RWPE2 (cell line): Measurements from ENCODE around the gene ATIC.

ENCODE experiments used
- ATAC-seq: fragments of 200-7000 bp; cut with Tn5 transposase; 3 replicates; pipeline ENCODE4 v1.9.1; 2021; ENCODE audit warnings: low read depth
- DNase-seq: peaks from one replicate; pipeline ENCODE4 v3.0.0-alpha.2; 2020; ENCODE audit warnings: low spot score
- H3K27ac ChIP-seq: fragments of 450-650 bp; 2 replicates; pipeline ENCODE4 v1.5.1; 2017; ENCODE audit warnings: mild to moderate bottlenecking; ENCODE audit not compliant: poor library complexity, severe bottlenecking
- H3K27me3 ChIP-seq: fragments of 250-450 bp; sonication (Bioruptor Pico); 2 replicates; pipeline ENCODE4 v1.5.1; 2021; ENCODE audit warnings: mild to moderate bottlenecking, moderate library complexity; ENCODE audit not compliant: insufficient read depth, poor library complexity, severe bottlenecking
- H3K36me3 ChIP-seq: fragments of 250-450 bp; sonication (Bioruptor Pico); 2 replicates; pipeline ENCODE4 v1.5.1; 2020; ENCODE audit warnings: low read depth, mild to moderate bottlenecking, moderate library complexity
- H3K4me1 ChIP-seq: fragments of 250-450 bp; sonication (Bioruptor Pico); 2 replicates; pipeline ENCODE4 v1.5.1; 2021; ENCODE audit warnings: mild to moderate bottlenecking, moderate library complexity; ENCODE audit not compliant: insufficient read depth, poor library complexity, severe bottlenecking
- H3K4me3 ChIP-seq: fragments of 250-450 bp; sonication (Bioruptor Pico); 2 replicates; pipeline ENCODE4 v1.5.1; 2021; ENCODE audit warnings: mild to moderate bottlenecking, moderate library complexity; ENCODE audit not compliant: severe bottlenecking
- H3K9me3 ChIP-seq: fragments of 250-450 bp; sonication (Bioruptor Pico); 2 replicates; pipeline ENCODE4 v1.5.1; 2021; ENCODE audit warnings: mild to moderate bottlenecking, moderate library complexity; ENCODE audit not compliant: severe bottlenecking
- CTCF ChIP-seq: fragments of 450-650 bp; IDR thresholded peaks from one replicate; pipeline ENCODE4 v1.5.1; 2017; ENCODE audit warnings: mild to moderate bottlenecking, moderate library complexity; ENCODE audit not compliant: poor library complexity, severe bottlenecking

Gene ATIC

DNA sequence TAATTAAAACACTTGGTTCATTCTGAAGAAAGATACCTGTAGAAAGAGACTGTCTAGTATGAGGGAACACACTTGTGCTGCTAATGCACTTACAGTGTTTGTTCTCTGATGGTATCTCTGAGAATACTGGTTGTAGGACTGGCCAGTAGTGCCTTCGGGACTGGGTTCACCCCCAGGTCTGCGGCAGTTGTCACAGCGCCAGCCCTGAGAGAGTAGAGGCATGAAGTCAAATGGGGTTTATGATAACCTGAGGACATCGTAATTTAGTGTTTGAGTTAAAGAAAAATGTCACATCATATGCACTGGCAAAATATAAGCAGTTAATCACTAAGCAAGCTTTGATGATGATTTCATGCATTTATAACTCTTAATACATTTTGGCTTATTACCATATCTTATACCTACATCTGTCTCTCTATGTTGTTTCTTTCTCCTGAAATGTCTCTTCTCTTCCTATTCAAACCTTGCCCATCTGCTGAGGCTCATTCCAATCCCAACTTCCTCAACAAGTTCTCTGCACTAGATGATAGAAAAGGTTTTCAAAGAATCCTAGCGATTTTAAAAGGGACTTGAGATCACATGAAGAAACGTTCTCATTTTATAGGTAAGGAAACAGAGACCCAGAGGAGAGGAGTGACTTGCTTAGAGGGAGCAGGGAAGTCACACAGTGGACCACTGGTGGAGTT is 50.2 kb downstream of the ATIC start:
- H3K36me3 ChIP-seq: peaks cover 73% of the 10 kb centered on the region
- no peak for ATAC-seq
- H3K27me3 ChIP-seq: no peaks in the 10 kb centered on the region
- no peak overlapping the region for H3K27ac ChIP-seq
- no peak overlapping the region for H3K4me3 ChIP-seq
- H3K4me1 ChIP-seq: no peaks in the 10 kb centered on the region
- no peak for TF ChIP-seq CTCF
- no peak for DNase-seq
- no peaks in the 10 kb centered on the region for H3K9me3 ChIP-seq

DNA sequence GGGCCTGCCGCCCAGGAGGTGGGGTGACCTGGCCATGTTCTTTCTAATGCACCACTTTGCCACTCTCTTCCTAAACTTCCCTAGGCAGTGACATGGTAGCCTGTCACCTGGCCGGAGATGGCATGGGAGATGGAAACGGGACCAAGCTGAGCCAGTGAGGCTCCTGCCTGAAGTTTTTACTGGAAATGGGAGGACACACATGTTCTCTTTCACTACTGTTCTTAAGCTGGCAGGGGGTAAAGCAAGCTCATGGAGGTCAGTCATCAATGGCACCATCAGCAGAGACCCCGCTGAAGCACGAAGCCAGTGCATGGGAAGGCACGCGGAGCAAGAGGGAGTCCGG is 50.7 kb downstream of the ATIC start:
- no peaks in the 10 kb centered on the region for H3K27me3 ChIP-seq
- peaks cover 78% of the 10 kb centered on the region for H3K36me3 ChIP-seq
- H3K4me1 ChIP-seq: no peaks in the 10 kb centered on the region
- no peak overlapping the region for H3K4me3 ChIP-seq
- H3K27ac ChIP-seq: no peak overlapping the region
- no peak for TF ChIP-seq CTCF
- ATAC-seq (no peak), DNase-seq (no peak)
- H3K9me3 ChIP-seq: no peaks in the 10 kb centered on the region

- no peak for ATAC-seq
- Histone ChIP-seq H3K27me3 (no peaks in the 10 kb centered on the region), H3K9me3 (no peaks in the 10 kb centered on the region), H3K4me1 (no peaks in the 10 kb centered on the region), H3K27ac (no peak overlapping the region), H3K36me3 (peaks cover 83% of the 10 kb centered on the region), H3K4me3 (no peak overlapping the region)
- TF ChIP-seq CTCF: no peak
- no peak for DNase-seq
Measured at GRCh38 chr2:215363039-215363438, 51.2 kb downstream of the ATIC start.

GRCh38 chr2:215363461-215364156 is 51.8 kb downstream of the ATIC start:
- Histone ChIP-seq H3K27ac (no peak overlapping the region), H3K27me3 (no peaks in the 10 kb centered on the region), H3K4me1 (no peaks in the 10 kb centered on the region), H3K9me3 (no peaks in the 10 kb centered on the region), H3K36me3 (peaks cover 89% of the 10 kb centered on the region), H3K4me3 (no peak overlapping the region)
- no peak for ATAC-seq
- DNase-seq: no peak
- TF ChIP-seq CTCF: no peak
